Upper lobe of left lung (tissue), 4 donors: ENCODE measurements around the gene FUT9.

Experiments
- EP300 ChIP-seq, 4 donors: sonication (generic); formaldehyde crosslinking; IDR thresholded peaks; one replicate each; pipeline ENCODE4 v1.5.1; 2017; ENCODE audit warnings: antibody characterized with exemption in 4 of 4, control low read depth in 2 of 4
- POLR2AphosphoS5 ChIP-seq, 2 donors: sonication (generic); formaldehyde crosslinking; IDR thresholded peaks; one replicate each; pipeline ENCODE4 v1.5.1; 2017; ENCODE audit warnings: antibody characterized with exemption in 2 of 2

DNA sequence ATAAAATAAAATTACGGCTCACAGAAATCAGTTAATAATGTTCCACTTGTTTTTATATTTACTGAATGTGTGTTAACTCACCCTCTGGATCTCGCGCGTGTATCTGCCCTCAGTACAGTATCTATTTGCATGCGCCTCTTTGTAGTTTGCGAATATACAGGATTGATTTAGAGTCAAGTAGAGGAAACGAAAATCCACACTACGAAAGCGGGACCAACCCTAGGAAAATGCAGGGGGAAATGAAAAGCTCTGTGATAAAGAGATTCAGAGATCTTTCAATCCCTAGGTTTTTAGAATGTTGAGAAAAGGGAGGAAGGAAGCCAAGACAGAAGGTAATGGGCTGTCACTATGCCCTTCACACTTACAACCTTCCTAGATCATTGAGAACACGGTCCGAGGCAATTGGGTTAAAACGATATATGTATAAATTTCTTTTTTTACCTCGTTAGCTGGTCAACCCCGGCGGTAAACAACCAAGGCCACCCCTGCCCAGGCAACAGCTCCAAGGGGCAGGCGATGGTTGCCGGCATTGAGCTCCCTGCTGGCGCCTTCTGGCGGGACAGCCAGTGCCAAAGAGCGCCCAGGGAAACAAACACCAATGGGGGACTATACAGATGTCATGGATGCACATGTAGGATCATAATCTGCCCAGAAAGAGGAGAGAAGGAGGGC is 792 bp upstream of the FUT9 start:
- TF ChIP-seq POLR2AphosphoS5 (IDR thresholded peaks at IDR 0.05) (no peak), EP300 (IDR thresholded peaks at IDR 0.05) (no peak)
